CD4-positive, alpha-beta T cell treated with Interleukin-17A for 1 hour (primary cell): ENCODE results near the gene ATP6V1B1.
A peak's percentile ranks its signal among the peaks of the same experiment; 100 is the strongest.

Experiments
- DNase-seq: peaks from one replicate; pipeline ENCODE4 v3.0.0-alpha.2; 2020

ATP6V1B1 gene

DNA sequence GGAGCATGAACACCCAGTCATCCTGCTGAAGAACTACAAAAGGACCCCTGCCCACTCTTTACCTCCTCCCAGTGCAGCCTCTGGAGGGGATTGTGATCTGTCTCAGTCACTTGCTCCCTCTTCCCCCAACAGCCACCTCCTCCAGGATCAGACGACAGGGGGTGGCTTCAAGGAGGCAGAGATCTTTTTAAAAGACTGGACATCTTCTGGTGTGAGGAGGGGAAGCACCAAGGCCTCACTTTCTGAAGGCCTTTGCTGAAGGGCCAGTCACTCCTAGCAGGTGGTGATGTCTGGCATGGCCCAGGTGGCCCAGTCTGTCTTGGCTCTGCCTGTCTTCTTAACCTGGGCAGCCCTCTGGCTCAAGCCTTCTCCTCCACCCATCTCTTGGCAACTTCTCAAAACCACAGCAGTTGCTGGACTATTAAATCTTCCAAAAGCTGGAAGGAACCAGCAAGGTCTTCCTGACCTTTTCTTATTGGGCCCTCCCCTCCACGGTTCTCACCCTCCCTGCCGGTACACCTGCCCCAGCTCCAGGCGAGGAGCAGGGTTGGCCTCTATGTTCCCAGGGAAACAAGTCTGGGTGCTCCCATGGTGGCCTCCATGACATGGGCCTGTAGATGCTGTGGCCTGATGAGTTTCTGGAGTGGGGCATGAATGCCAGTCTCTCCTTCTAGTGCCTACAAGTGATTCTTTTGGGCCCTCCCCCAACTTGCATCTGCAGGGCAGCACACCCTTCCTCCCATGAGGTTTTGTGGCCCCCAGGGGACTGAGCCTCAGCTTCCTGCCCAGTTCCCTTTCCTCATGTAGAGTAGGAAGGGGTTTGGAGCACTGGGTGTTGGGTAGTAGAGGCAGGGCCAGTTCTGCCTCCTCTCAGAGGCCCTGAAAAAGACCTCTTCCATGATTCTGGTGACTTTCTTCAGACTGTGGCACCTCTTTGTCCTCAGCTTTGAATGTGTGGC is 5.0 kb upstream of the ATP6V1B1 start:
- DNase-seq: no peak

GRCh38 chr2:70931376-70932000 is 4.2 kb upstream of the ATP6V1B1 start:
- DNase-seq: no peak

GRCh38 chr2:70932631-70933230 is 3.0 kb upstream of the ATP6V1B1 start:
- DNase-seq: no peak

DNA sequence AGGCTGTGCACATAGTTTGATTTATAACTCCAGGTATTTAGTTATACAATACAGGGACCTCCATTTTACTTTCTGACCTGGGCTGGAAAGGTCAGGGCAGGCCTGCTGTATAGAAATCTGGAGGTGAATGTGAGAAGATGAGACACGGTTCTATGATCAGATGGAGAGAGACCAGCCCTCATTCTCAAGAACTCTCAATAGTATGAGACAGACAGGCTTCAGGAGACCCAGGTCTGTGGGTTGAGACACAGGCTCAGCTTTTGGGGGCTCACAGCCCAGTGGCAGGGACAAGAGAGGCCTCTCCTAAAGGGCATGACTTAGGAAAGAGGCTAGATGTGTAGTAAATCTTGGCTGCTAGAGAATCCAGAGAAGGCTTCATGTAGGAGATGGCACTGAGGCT is 719 bp upstream of the ATP6V1B1 start:
- DNase-seq: no peak

GRCh38 chr2:70936165-70936978 is 672 bp downstream of the ATP6V1B1 start:
- DNase-seq: no peak

DNA sequence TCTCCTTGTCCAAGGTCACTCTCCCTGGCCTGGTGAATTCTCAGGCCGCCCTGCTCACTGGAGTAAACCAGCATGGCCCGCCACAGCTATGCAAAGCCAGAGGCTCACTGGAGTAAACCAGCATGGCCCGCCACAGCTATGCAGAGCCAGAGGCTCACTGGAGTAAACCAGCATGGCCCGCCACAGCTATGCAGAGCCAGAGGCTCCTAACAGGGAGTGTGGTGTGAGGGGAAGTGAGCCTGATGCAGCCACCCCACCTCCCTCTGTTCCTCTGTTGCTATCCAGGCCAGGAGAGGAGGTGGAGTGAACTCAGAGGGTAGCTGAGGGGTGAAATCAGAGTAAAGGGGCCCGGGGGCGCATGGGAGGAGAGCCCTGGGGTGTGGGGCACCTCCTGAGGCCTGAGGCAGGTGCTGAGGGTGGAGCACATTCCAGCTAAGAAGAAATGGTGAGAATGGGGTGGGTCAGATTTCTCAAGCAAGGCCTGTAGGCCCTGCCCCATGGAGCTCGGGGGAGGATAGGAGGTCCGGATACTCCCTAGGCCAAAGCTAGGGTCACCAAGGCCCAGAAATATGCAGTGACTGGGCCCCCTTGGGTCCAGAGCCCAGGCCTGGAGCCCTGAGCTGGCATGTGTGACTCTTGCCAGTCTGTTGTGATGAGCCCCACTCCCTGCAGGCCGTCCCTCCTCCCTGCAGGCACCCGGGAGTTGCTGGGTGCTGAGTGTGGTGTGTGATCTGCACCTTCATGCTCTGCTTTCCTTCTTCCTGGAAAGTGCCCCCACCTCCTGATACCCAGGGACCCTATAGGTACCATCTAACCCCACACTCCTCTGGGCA is 1.5 kb downstream of the ATP6V1B1 start:
- no peak for DNase-seq

GRCh38 chr2:70937866-70938585 is 2.3 kb downstream of the ATP6V1B1 start:
- no peak for DNase-seq

- no peak for DNase-seq
These were observed 2.9 kb downstream of the ATP6V1B1 start for GRCh38 chr2:70938586-70938950.

GRCh38 chr2:70939001-70939838 is 3.5 kb downstream of the ATP6V1B1 start:
- no peak for DNase-seq

- no peak for DNase-seq
These were observed 4.3 kb downstream of the ATP6V1B1 start for GRCh38 chr2:70939839-70940580.

DNA sequence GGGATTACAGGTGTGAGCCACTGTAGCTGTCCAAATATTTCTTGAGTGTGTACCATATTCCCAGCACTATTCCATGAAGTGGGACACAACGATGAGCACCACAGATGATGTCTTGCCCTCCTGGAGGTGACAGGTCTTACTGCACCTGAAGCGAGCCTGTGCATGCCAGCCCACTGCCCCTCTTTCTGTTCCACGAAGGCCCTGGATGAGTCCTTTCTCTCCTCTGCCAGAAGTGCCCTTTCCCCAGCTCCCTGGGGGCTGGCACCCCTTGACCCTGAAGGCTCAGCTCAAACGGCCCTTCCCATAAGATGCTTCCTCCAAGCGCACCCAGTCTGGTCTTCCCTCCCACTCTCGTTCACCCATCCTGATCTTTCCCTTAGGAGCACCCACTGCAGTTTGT is 5.5 kb downstream of the ATP6V1B1 start:
- DNase-seq: no peak

DNA sequence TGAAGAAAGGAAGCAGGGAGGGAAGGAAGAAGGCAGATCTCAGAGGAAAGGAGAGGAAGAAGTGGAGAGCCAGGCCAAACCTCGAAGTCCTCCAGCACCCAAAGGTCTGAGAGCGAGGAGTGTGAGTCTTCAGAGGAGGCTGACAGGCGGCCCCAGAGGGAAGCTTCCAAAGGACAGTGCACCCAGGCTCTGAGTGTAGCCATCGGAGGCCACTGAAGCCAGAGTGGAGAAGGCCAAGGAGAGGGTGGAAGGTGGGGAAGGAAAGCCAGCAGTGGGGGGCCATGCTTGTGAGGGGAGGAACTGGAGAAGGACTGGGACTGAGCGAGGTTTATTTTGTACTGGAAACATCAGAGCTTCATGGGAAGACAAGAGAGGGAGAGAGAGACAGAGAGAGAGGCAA is 6.0 kb downstream of the ATP6V1B1 start:
- DNase-seq: no peak

DNA sequence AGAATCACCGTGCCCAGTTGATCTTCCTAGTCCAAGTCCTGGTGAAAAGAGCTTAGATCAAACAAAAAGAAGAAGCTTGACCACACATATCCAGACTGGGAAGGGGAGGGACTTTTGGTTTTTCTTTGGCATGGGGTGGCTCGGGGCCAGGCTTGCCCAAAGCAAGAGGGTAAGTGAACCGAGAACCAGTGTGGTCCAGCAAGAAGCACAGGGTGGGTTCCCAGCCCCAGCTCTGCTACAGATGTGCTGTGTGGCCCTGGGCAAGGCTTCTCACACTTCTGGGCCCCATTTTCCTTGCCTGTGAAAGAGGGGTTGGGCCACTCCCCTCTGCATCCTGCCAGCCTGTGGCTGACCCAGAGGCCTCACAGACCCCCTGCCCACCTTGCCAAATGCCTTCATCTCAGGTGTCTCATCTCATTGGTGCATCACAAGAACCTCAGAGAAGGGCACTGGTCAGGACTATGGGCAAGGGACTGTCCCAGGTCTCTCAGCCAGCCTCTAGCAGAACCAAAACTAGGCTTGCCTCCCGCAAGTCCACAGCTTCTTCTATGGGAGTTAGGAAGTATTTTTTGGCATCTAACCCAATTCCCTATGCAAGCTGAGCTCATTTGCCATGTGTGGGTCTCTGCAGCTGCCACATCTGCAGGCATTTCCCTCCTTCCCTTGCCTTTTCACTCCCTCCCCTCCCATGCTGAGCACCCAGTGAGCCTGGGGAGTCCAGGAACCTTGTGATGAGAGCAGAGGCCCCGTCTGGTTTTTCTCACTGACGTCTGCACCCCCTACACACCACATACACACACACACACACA is 6.9 kb downstream of the ATP6V1B1 start:
- DNase-seq: no peak

- DNase-seq: no peak
These were observed 7.6 kb downstream of the ATP6V1B1 start for GRCh38 chr2:70943205-70943871.

GRCh38 chr2:70944111-70944690 is 8.5 kb downstream of the ATP6V1B1 start:
- no peak for DNase-seq

- DNase-seq: peak; percentile 60
These were observed 11.2 kb downstream of the ATP6V1B1 start for GRCh38 chr2:70946832-70947442.

DNA sequence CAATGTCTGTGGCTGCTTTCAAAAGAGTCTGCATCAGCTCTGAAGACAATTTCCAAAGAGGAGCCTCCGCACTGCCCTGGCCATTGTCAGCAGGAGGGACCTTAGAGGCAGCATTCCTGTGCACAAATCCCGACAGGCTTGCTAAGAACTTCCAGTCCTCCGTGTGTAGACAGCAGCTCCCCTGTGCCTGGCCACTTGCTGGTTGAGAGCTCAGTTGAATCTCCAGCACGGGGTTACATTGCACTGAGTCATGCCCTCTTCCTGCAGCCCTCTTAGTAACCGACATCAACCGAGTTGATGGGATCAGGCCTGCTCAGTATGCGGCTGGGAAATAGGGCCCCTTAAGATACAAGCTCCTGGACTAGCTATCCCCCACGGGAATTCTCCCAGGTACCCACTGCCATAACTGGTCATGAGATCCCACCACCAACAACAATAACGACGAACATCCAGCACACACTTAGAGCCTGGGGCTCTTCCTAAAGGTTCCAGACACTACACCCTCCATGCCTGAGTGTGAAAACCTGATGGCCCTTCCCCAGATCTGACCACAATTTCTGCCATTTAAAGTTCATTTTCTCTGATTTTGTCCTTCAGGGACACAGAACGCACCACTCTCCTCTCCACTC is 12.0 kb downstream of the ATP6V1B1 start:
- DNase-seq: no peak
